ENCODE results near the gene CACNA1G.

Gene CACNA1G

GRCh38 chr17:50594892-50595291 lies 34.4 kb downstream of the CACNA1G start:
- Histone ChIP-seq H3K4me2 (no peak overlapping the region; the same call in 1 of the 2 replicates), H3K27ac (no peak overlapping the region), H3K4me3 (no peak overlapping the region), H3K9me3 (no peaks in the 10 kb centered on the region), H3K4me1 (no peaks in the 10 kb centered on the region), H4K20me1 (no peaks in the 10 kb centered on the region), H3K27me3 (no peaks in the 10 kb centered on the region), H3K36me3 (no peaks in the 10 kb centered on the region), H3K9ac (no peak overlapping the region)
- TF ChIP-seq Cebpa-rat (IDR thresholded peaks at IDR 0.05), result no peak

GRCh38 chr17:50596191-50597037 lies 35.9 kb downstream of the CACNA1G start:
- H3K27ac ChIP-seq, result no peak overlapping the region
- H3K9ac ChIP-seq, result no peak overlapping the region
- no peak overlapping the region for H3K4me2 ChIP-seq
- no peaks in the 10 kb centered on the region for H3K9me3 ChIP-seq
- no peaks in the 10 kb centered on the region for H4K20me1 ChIP-seq
- H3K27me3 ChIP-seq, result no peaks in the 10 kb centered on the region
- H3K4me1 ChIP-seq, result no peaks in the 10 kb centered on the region
- no peaks in the 10 kb centered on the region for H3K36me3 ChIP-seq
- no peak overlapping the region for H3K4me3 ChIP-seq
- TF ChIP-seq Cebpa-rat (IDR thresholded peaks at IDR 0.05), result no peak

- Histone ChIP-seq H3K27me3 (no peaks in the 10 kb centered on the region), H3K27ac (no peak overlapping the region)
- TF ChIP-seq Cebpa-rat (IDR thresholded peaks at IDR 0.05), result no peak
Measured at GRCh38 chr17:50598487-50598886, 38.0 kb downstream of the CACNA1G start.

GRCh38 chr17:50599606-50600005 lies 39.1 kb downstream of the CACNA1G start:
- TF ChIP-seq Cebpa-rat (IDR thresholded peaks at IDR 0.05), result no peak
- H4K20me1 ChIP-seq, result no peaks in the 10 kb centered on the region
- H3K27ac ChIP-seq, result no peak overlapping the region
- H3K4me2 ChIP-seq, result no peak overlapping the region
- H3K36me3 ChIP-seq, result no peaks in the 10 kb centered on the region
- no peak overlapping the region for H3K9ac ChIP-seq
- H3K9me3 ChIP-seq, result no peaks in the 10 kb centered on the region
- H3K4me3 ChIP-seq, result no peak overlapping the region
- H3K27me3 ChIP-seq, result no peaks in the 10 kb centered on the region
- 0 out of 2 replicates have a peak, but pooled peaks cover 3% of the 10 kb centered on the region for H3K4me1 ChIP-seq

More at GRCh38 chr17:50598487-50598886, 38.0 kb downstream of the CACNA1G start:
- Histone ChIP-seq H3K9me3 (no peaks in the 10 kb centered on the region), H3K9ac (no peak overlapping the region), H3K4me1 (no peaks in the 10 kb centered on the region), H3K4me3 (no peak overlapping the region), H3K4me2 (no peak overlapping the region), H4K20me1 (no peaks in the 10 kb centered on the region), H3K36me3 (no peaks in the 10 kb centered on the region)

- no peaks in the 10 kb centered on the region for H3K27me3 ChIP-seq
- H3K9ac ChIP-seq, result no peak overlapping the region
- no peaks in the 10 kb centered on the region for H3K36me3 ChIP-seq
- H3K9me3 ChIP-seq, result no peaks in the 10 kb centered on the region
- no peak overlapping the region for H3K27ac ChIP-seq
- no peak for TF ChIP-seq Cebpa-rat (IDR thresholded peaks at IDR 0.05)
- H3K4me3 ChIP-seq, result no peak overlapping the region
- 0 out of 2 replicates have a peak, but pooled peaks cover 4% of the 10 kb centered on the region for H3K4me1 ChIP-seq
- no peak overlapping the region for H3K4me2 ChIP-seq
- no peaks in the 10 kb centered on the region for H4K20me1 ChIP-seq
Measured at GRCh38 chr17:50601823-50602375, 41.4 kb downstream of the CACNA1G start.

GRCh38 chr17:50602836-50603235 lies 42.3 kb downstream of the CACNA1G start:
- no peak overlapping the region for H3K27ac ChIP-seq
- no peaks in the 10 kb centered on the region for H3K27me3 ChIP-seq
- no peak overlapping the region for H3K4me3 ChIP-seq
- H3K4me2 ChIP-seq, result no peak overlapping the region
- no peaks in the 10 kb centered on the region for H3K9me3 ChIP-seq
- H3K9ac ChIP-seq, result no peak overlapping the region
- no peak for TF ChIP-seq Cebpa-rat (IDR thresholded peaks at IDR 0.05)
- no peaks in the 10 kb centered on the region for H3K36me3 ChIP-seq
- H4K20me1 ChIP-seq, result no peaks in the 10 kb centered on the region
- 0 out of 2 replicates have a peak, but pooled peaks cover 4% of the 10 kb centered on the region for H3K4me1 ChIP-seq

GRCh38 chr17:50603340-50603739 lies 42.8 kb downstream of the CACNA1G start:
- Histone ChIP-seq H3K27me3 (no peaks in the 10 kb centered on the region), H3K4me2 (no peak overlapping the region), H3K27ac (no peak overlapping the region), H4K20me1 (no peaks in the 10 kb centered on the region), H3K4me3 (no peak overlapping the region), H3K9ac (no peak overlapping the region), H3K36me3 (no peaks in the 10 kb centered on the region), H3K4me1 (0 out of 2 replicates have a peak, but pooled peaks cover 4% of the 10 kb centered on the region), H3K9me3 (no peaks in the 10 kb centered on the region)
- no peak for TF ChIP-seq Cebpa-rat (IDR thresholded peaks at IDR 0.05)

GRCh38 chr17:50604513-50604912 lies 44.0 kb downstream of the CACNA1G start:
- H3K27me3 ChIP-seq, result no peaks in the 10 kb centered on the region
- H3K27ac ChIP-seq, result no peak overlapping the region
- no peak for TF ChIP-seq Cebpa-rat (IDR thresholded peaks at IDR 0.05)
- H3K4me2 ChIP-seq, result no peak overlapping the region
- no peaks in the 10 kb centered on the region for H4K20me1 ChIP-seq
- no peak overlapping the region for H3K4me3 ChIP-seq
- 0 out of 2 replicates have a peak, but pooled peaks cover 4% of the 10 kb centered on the region for H3K4me1 ChIP-seq
- no peaks in the 10 kb centered on the region for H3K36me3 ChIP-seq
- no peaks in the 10 kb centered on the region for H3K9me3 ChIP-seq
- no peak overlapping the region for H3K9ac ChIP-seq

GRCh38 chr17:50605429-50605828 lies 44.9 kb downstream of the CACNA1G start:
- TF ChIP-seq Cebpa-rat (IDR thresholded peaks at IDR 0.05), result no peak
- Histone ChIP-seq H3K9ac (no peak overlapping the region), H4K20me1 (no peaks in the 10 kb centered on the region), H3K4me2 (no peak overlapping the region), H3K4me1 (0 out of 2 replicates have a peak, but pooled peaks cover 4% of the 10 kb centered on the region), H3K36me3 (no peaks in the 10 kb centered on the region), H3K27ac (no peak overlapping the region), H3K27me3 (no peaks in the 10 kb centered on the region), H3K4me3 (no peak overlapping the region), H3K9me3 (no peaks in the 10 kb centered on the region)

- Histone ChIP-seq H3K27ac (no peak overlapping the region), H3K9ac (no peak overlapping the region), H3K4me2 (no peak overlapping the region), H3K4me3 (no peak overlapping the region), H4K20me1 (no peaks in the 10 kb centered on the region), H3K9me3 (no peaks in the 10 kb centered on the region), H3K27me3 (no peaks in the 10 kb centered on the region), H3K4me1 (0 out of 2 replicates have a peak, but pooled peaks cover 4% of the 10 kb centered on the region), H3K36me3 (no peaks in the 10 kb centered on the region)
- no peak for TF ChIP-seq Cebpa-rat (IDR thresholded peaks at IDR 0.05)
Measured at GRCh38 chr17:50607522-50608175, 47.1 kb downstream of the CACNA1G start.

All from BLaER1 (cell line).